ENCODE results near the gene BCS1L. TPM values are rescaled to one million over a fixed set of nuclear protein-coding genes. Genes with fewer than 3 reads are reported as not detected.
"Not testable (repeated sequence)": the region's sequence is repeated elsewhere in the genome, so short reads cannot be mapped to it uniquely, and the experiment has no call there.

Gene BCS1L
- total RNA-seq, 2 experiments from 2014 or later = 55.2 to 67.6 TPM

- CTCF ChIA-PET = interaction anchor here (0.8 to 4.2 kb wide), 7 partner anchors 10 to 226 kb away, joined by 3 to 31 read pairs (median 4); partner anchors contain the start of genes BCS1L, TTLL4 and ZNF142
- Mint-ChIP-seq H3K4me3 (peak overlapping the region; percentile 98), H3K27me3 (no peaks in the 10 kb centered on the region), H3K9me3 (ENCODE audit: low read depth) (no peaks in the 10 kb centered on the region), H3K36me3 (peaks cover 10% of the 10 kb centered on the region), H3K4me1 (peaks cover 24% of the 10 kb centered on the region), H3K27ac (peak overlapping the region; percentile 91)
- DNase-seq (no peak), ATAC-seq (peak; percentile 7)
Observed at GRCh38 chr2:218671097-218671653, 11.7 kb downstream of the BCS1L start.

DNA sequence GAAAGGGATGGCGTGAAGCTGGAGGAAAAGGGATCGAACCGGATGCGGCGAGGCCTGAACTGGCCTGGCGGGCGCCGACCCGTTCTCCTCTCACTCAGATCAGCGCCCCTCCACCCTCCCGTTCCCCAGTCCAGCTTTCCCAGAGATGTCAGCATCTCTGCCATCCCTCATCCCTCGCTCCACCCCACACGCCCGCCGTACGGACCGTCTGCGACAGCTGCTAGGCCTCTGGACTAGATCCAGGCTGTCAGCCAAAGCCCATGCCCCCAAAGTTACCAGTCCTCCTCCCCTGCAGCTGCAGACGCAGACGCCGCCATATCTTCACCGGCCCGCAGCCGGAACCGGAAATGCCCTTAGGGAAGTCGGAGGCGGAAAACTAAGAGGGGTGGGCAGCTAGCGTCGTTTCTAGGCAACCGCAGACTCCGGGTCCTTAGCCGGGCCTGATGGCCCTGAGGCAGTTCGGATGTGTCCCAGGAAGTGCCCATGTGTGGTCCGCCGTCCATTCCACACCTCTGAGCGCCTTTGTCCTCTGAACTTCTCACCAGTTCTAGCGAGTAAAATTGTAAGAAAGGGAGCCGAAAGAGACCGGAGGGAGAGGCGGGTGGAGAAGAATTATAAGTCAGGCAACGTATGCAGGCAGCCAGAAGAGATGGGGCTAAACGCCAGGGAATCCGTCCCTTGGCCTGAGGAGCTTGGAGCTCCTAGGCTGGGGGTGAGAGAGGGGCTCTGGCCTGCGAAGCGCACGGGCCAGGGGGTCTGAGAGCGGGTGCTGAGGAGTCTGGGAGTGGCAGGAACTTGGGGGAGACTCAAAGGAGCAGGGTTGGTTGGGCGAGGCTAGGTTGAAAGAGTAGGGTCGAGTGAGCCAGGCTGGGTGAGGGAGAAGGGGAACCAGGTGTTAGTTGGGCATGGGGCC is 12.4 kb downstream of the BCS1L start, which contains the start of the genes RNF25 and STK36:
Gene RNF25 (minus strand): TSS at position 349 of the 913 bp plus-strand sequence. CDS start 32 bp downstream, at position 317.
Gene STK36 (plus strand): TSS at position 433 of the 913 bp plus-strand sequence. CDS start 744 bp downstream, outside the sequence.
- peaks cover 9% of the 10 kb centered on the region for H3K36me3 Mint-ChIP-seq
- H3K27ac Mint-ChIP-seq = peak within 1 kb of the TSS; percentile 91
- no peaks in the 10 kb centered on the region for H3K27me3 Mint-ChIP-seq
- H3K4me1 Mint-ChIP-seq = peaks cover 24% of the 10 kb centered on the region
- CTCF ChIA-PET = interaction anchor here (0.8 to 4.2 kb wide), 8 partner anchors 10 to 226 kb away, joined by 3 to 31 read pairs (median 4); partner anchors contain the start of genes BCS1L, TTLL4 and ZNF142
- H3K9me3 Mint-ChIP-seq (ENCODE audit: low read depth) = no peaks in the 10 kb centered on the region
- ATAC-seq (peak; percentile 97), DNase-seq (peak; percentile 89)
- H3K4me3 Mint-ChIP-seq = peak within 1 kb of the TSS; percentile 98

DNA sequence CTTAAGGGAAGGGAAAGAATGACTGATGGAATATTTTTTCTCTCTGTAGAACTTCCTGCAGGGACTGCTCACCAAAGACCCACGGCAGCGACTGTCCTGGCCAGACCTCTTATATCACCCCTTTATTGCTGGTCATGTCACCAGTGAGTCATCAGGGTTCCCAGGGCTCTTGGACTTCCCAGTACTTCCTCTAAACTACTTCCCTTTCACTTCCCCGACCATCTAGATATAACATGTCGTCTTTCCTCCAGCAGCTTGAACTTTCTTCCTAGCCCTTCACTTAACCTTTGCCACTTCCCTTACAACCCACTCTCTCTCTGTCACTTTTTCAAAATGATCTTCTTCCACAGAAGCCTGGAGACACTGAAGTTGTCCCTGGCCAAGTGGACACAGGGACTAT is 19.6 kb downstream of the BCS1L start:
- H3K4me1 Mint-ChIP-seq = no peaks in the 10 kb centered on the region
- no peaks in the 10 kb centered on the region for H3K9me3 Mint-ChIP-seq (ENCODE audit: low read depth)
- ATAC-seq = no peak
- no peak overlapping the region for H3K27ac Mint-ChIP-seq
- no peak for DNase-seq
- no peaks in the 10 kb centered on the region for H3K27me3 Mint-ChIP-seq
- no peak overlapping the region for H3K4me3 Mint-ChIP-seq
- no peaks in the 10 kb centered on the region for H3K36me3 Mint-ChIP-seq
- CTCF ChIA-PET = no interaction called here

- DNase-seq (no peak), ATAC-seq (no peak)
- Mint-ChIP-seq H3K36me3 (no peaks in the 10 kb centered on the region), H3K4me3 (no peak overlapping the region), H3K4me1 (no peaks in the 10 kb centered on the region), H3K27me3 (no peaks in the 10 kb centered on the region), H3K27ac (no peak overlapping the region), H3K9me3 (ENCODE audit: low read depth) (no peaks in the 10 kb centered on the region)
- CTCF ChIA-PET = interaction anchor here (1.0 kb wide), 1 partner anchor 21 kb away, joined by 4 read pairs; the partner anchor contains the start of genes BCS1L and ZNF142
Observed at GRCh38 chr2:218680061-218680460, 20.6 kb downstream of the BCS1L start.

GRCh38 chr2:218687400-218688060 is 28.0 kb downstream of the BCS1L start:
- H3K4me1 Mint-ChIP-seq; H3K9me3 Mint-ChIP-seq (ENCODE audit: low read depth); H3K27ac Mint-ChIP-seq; H3K27me3 Mint-ChIP-seq; H3K4me3 Mint-ChIP-seq; H3K36me3 Mint-ChIP-seq: not testable (repeated sequence)
- peak; percentile 51 for DNase-seq
- ATAC-seq = peak; percentile 73
- CTCF ChIA-PET = interaction anchor here (0.6 to 2.6 kb wide), 14 partner anchors 10 to 386 kb away, joined by 3 to 15 read pairs (median 4); partner anchors contain the start of genes BCS1L, TTLL4 and ZNF142

DNA sequence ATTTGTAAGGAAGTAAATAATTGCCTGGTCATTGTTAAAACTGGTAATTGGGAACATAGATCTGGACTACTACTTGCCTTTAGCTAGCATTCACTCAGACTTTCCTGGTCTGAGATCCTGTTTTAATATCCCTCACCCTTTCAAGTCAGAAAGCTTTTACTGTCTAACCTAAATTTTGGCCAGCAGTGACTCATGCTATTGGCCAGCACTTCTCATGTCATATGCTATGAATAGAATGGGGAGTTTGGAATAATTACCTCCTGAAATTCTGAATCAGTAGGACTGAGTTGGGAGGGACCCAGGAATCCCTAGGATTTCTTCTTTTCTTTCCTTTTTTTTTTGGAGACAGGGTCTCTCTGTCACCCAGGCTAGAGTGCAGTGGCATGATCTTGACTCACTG is 31.8 kb downstream of the BCS1L start:
- CTCF ChIA-PET = interaction anchor here (1.4 kb wide), 1 partner anchor 39 kb away, joined by 3 read pairs; no protein-coding TSS in a partner anchor
- H3K4me1 Mint-ChIP-seq = no peaks in the 10 kb centered on the region
- no peaks in the 10 kb centered on the region for H3K27me3 Mint-ChIP-seq
- DNase-seq (no peak), ATAC-seq (no peak)
- H3K4me3 Mint-ChIP-seq = no peak overlapping the region
- no peaks in the 10 kb centered on the region for H3K36me3 Mint-ChIP-seq
- no peaks in the 10 kb centered on the region for H3K9me3 Mint-ChIP-seq (ENCODE audit: low read depth)
- H3K27ac Mint-ChIP-seq = no peak overlapping the region

GRCh38 chr2:218694405-218695145 is 35.1 kb downstream of the BCS1L start:
- no peak for DNase-seq
- H3K36me3 Mint-ChIP-seq = no peaks in the 10 kb centered on the region
- no peak for ATAC-seq
- H3K4me1 Mint-ChIP-seq = no peaks in the 10 kb centered on the region
- no peak overlapping the region for H3K27ac Mint-ChIP-seq
- CTCF ChIA-PET = no interaction called here
- no peaks in the 10 kb centered on the region for H3K27me3 Mint-ChIP-seq
- H3K4me3 Mint-ChIP-seq = no peak overlapping the region
- H3K9me3 Mint-ChIP-seq (ENCODE audit: low read depth) = no peaks in the 10 kb centered on the region

DNA sequence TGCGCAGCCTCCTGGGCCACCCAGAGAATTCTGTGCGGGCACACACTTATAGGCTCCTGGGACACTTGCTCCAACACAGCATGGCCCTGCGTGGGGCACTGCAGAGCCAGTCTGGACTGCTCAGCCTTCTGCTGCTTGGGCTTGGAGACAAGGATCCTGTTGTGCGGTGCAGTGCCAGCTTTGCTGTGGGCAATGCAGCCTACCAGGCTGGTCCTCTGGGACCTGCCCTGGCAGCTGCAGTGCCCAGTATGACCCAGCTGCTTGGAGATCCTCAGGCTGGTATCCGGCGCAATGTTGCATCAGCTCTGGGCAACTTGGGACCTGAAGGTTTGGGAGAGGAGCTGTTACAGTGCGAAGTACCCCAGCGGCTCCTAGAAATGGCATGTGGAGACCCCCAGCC is 39.4 kb downstream of the BCS1L start:
- H3K4me3 Mint-ChIP-seq = no peak overlapping the region
- H3K9me3 Mint-ChIP-seq (ENCODE audit: low read depth) = no peaks in the 10 kb centered on the region
- no peaks in the 10 kb centered on the region for H3K27me3 Mint-ChIP-seq
- no peak for DNase-seq
- no peak overlapping the region for H3K27ac Mint-ChIP-seq
- CTCF ChIA-PET = interaction anchor here (2.9 kb wide), 1 partner anchor 12 kb away, joined by 8 read pairs; no protein-coding TSS in a partner anchor
- no peaks in the 10 kb centered on the region for H3K36me3 Mint-ChIP-seq
- H3K4me1 Mint-ChIP-seq = no peaks in the 10 kb centered on the region
- no peak for ATAC-seq

DNA sequence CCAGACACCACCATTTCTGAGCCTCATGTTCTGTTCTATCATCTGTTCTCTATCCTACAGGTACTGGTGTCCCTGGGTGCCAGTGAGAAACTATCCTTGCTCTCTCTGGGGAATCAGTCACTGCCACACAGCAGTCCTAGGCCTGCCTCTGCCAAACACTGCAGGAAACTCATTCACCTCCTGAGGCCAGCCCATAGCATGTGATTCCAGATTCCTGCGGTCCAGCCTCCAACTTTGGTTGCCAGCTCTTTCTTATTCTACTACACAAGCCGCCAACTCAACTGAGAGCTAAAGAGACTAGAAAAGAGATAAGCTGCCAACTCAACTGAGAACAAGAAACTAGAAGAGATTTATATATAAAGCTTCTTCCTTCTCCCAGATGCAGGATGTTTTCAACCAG is 42.3 kb downstream of the BCS1L start:
- no peaks in the 10 kb centered on the region for H3K9me3 Mint-ChIP-seq (ENCODE audit: low read depth)
- peaks cover 4% of the 10 kb centered on the region for H3K27me3 Mint-ChIP-seq
- H3K27ac Mint-ChIP-seq = no peak overlapping the region
- ATAC-seq (no peak), DNase-seq (no peak)
- no peaks in the 10 kb centered on the region for H3K36me3 Mint-ChIP-seq
- H3K4me1 Mint-ChIP-seq = no peaks in the 10 kb centered on the region
- no peak overlapping the region for H3K4me3 Mint-ChIP-seq
- CTCF ChIA-PET = interaction anchor here (0.8 to 1.8 kb wide), 3 partner anchors 9 to 42 kb away, joined by 3 to 6 read pairs (median 3); partner anchors contain the start of genes BCS1L, TTLL4 and ZNF142

- no peak for ATAC-seq
- Mint-ChIP-seq H3K4me1 (peaks cover 13% of the 10 kb centered on the region), H3K27me3 (peaks cover 8% of the 10 kb centered on the region), H3K36me3 (no peaks in the 10 kb centered on the region), H3K9me3 (ENCODE audit: low read depth) (no peaks in the 10 kb centered on the region), H3K27ac (no peak overlapping the region), H3K4me3 (no peak overlapping the region)
- CTCF ChIA-PET = interaction anchor here (0.6 to 0.7 kb wide), 2 partner anchors 24 to 147 kb away, joined by 4 read pairs; no protein-coding TSS in a partner anchor
- no peak for DNase-seq
Observed at GRCh38 chr2:218703341-218703740, 43.9 kb downstream of the BCS1L start.

GRCh38 chr2:218708086-218708485 is 48.6 kb downstream of the BCS1L start:
- H3K4me3 Mint-ChIP-seq = no peak overlapping the region
- peaks cover 8% of the 10 kb centered on the region for H3K27me3 Mint-ChIP-seq
- ATAC-seq = peak; percentile 14
- H3K27ac Mint-ChIP-seq = peak overlapping the region; percentile 56
- CTCF ChIA-PET = interaction anchor here (0.8 to 2.6 kb wide), 9 partner anchors 9 to 590 kb away, joined by 3 to 18 read pairs (median 4); partner anchors contain the start of genes BCS1L, RNF25 and ZNF142
- H3K9me3 Mint-ChIP-seq (ENCODE audit: low read depth) = no peaks in the 10 kb centered on the region
- peaks cover 39% of the 10 kb centered on the region for H3K4me1 Mint-ChIP-seq
- H3K36me3 Mint-ChIP-seq = peaks cover 2% of the 10 kb centered on the region
- peak; percentile 69 for DNase-seq

DNA sequence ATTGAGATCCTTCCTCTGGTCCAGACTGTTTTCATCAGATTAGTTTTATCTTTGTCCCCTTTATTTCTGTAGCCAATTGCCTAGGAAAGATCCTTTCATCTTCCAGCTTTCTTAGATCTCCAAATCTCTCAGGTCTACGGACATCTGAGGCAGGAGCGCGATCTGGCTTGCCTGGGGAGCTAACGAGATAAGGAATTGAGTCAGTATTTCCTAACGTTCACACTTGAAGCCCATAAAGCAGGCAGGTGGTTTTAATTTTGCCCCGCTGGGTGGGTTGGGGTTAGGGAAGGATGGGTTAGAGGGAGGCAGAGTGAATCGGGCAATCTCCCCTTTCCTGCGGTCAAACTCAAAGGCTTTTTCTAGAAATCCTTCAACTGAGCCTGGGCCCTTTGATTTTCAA is 50.4 kb downstream of the BCS1L start:
- CTCF ChIA-PET = interaction anchor here (0.6 to 3.2 kb wide), 21 partner anchors 8 to 416 kb away, joined by 3 to 24 read pairs (median 4); partner anchors contain the start of genes BCS1L, RNF25, STK36 and WNT10A
- no peak overlapping the region for H3K27ac Mint-ChIP-seq
- H3K4me3 Mint-ChIP-seq = peak overlapping the region; percentile 38
- DNase-seq = no peak
- H3K9me3 Mint-ChIP-seq (ENCODE audit: low read depth) = no peaks in the 10 kb centered on the region
- peaks cover 8% of the 10 kb centered on the region for H3K27me3 Mint-ChIP-seq
- H3K36me3 Mint-ChIP-seq = peaks cover 2% of the 10 kb centered on the region
- peaks cover 51% of the 10 kb centered on the region for H3K4me1 Mint-ChIP-seq
- no peak for ATAC-seq
